HepG2 (cell line): ENCODE results near the gene MTSS2. TPM values are rescaled to one million over a fixed set of nuclear protein-coding genes. Genes with fewer than 3 reads are reported as not detected.

Experiments used
- HNF4A ChIP-seq: sonication (generic); formaldehyde crosslinking; IDR thresholded peaks from 2 replicates; pipeline ENCODE4 v1.4.0; 2020; ENCODE audit warnings: missing genetic modification reagents
- KAT8 ChIP-seq: IDR thresholded peaks from 2 replicates; pipeline ENCODE4 v1.6.1; 2016; ENCODE audit warnings: missing genetic modification reagents, missing compliant biosample characterization
- MYC ChIP-seq: sonication (generic); formaldehyde crosslinking; IDR thresholded peaks from 2 replicates; pipeline ENCODE4 v1.9.0; 2021; ENCODE audit warnings: missing genetic modification reagents, borderline replicate concordance
- NKX3-1 ChIP-seq: sonication (generic); formaldehyde crosslinking; IDR thresholded peaks from 2 replicates; pipeline ENCODE4 v1.5.0; 2020; ENCODE audit warnings: missing genetic modification reagents
- PPARG ChIP-seq: conservative IDR thresholded peaks from 2 replicates; pipeline ENCODE4 v1.6.1; 2016; ENCODE audit warnings: missing biosample characterization, missing genetic modification reagents
- RBM39 ChIP-seq: fragments of 200-400 bp; formaldehyde crosslinking; IDR thresholded peaks from one replicate; pipeline ENCODE4 v1.6.1; 2018; ENCODE audit warnings: antibody characterized with exemption, mild to moderate bottlenecking, low read depth, low read length; ENCODE audit not compliant: poor library complexity, severe bottlenecking
- RFX3 ChIP-seq: IDR thresholded peaks from 2 replicates; pipeline ENCODE4 v1.6.1; 2016; ENCODE audit warnings: missing biosample characterization, missing genetic modification reagents
- SAP130 ChIP-seq: IDR thresholded peaks from 2 replicates; pipeline ENCODE4 v1.6.1; 2016; ENCODE audit warnings: low read depth
- SP5 ChIP-seq: IDR thresholded peaks from 2 replicates; pipeline ENCODE4 v1.6.1; 2016; ENCODE audit warnings: low read depth, borderline replicate concordance
- XRCC5 ChIP-seq: fragments of 200-400 bp; formaldehyde crosslinking; optimal IDR thresholded peaks from 2 replicates; pipeline ENCODE3; 2017; ENCODE audit warnings: mild to moderate bottlenecking, low read length
- ZNF264 ChIP-seq: sonication (generic); formaldehyde crosslinking; IDR thresholded peaks from 2 replicates; pipeline ENCODE4 v1.4.0; 2020; ENCODE audit warnings: missing genetic modification reagents
- ZNF33B ChIP-seq: sonication (generic); formaldehyde crosslinking; IDR thresholded peaks from 2 replicates; pipeline ENCODE4 v1.5.1; 2020; ENCODE audit warnings: mild to moderate bottlenecking, missing genetic modification reagents
- ZNF781 ChIP-seq: sonication (generic); formaldehyde crosslinking; IDR thresholded peaks from 2 replicates; pipeline ENCODE4 v1.5.1; 2020; ENCODE audit warnings: borderline replicate concordance, mild to moderate bottlenecking, missing genetic modification reagents; ENCODE audit errors: not compliant biosample characterization
- polyA plus RNA-seq, 8 experiments: library from polyadenylated mRNA; depleted of rRNA in 3 of 8; stranded (reverse) in 7 of 8; unstranded in 1 of 8; fragments of >200 nt; fragmentation: Illumina TruSeq in 4 of 8; extraction: Trizol in 4 of 8; gene quantifications; 2 replicates each; pipeline versions ENCODE4 v1.2.1 to v1.2.3, GENCODE V29; 2011 to 2016; ENCODE audit warnings: low read depth in 4 of 8, missing spikeins in 1 of 8, mixed read lengths in 1 of 8; ENCODE audit not compliant: insufficient read depth in 1 of 8
- total RNA-seq, 5 experiments: library from RNA; depleted of rRNA; stranded (reverse); fragments of >200 nt; fragmentation: Illumina TruSeq; extraction: Trizol; gene quantifications; 2 replicates each; pipeline ENCODE4 v1.2.3, GENCODE V29; 2016; ENCODE audit warnings: low read depth in 1 of 5
- TF ChIP-seq, protein P1 (sequence below): sonication (generic); formaldehyde crosslinking; IDR thresholded peaks from 2 replicates; pipeline ENCODE4 v1.9.0; 2022; ENCODE audit warnings: low read depth, missing genetic modification reagents
- TF ChIP-seq, protein P2 (sequence below): sonication (generic); formaldehyde crosslinking; IDR thresholded peaks from 2 replicates; pipeline ENCODE4 v1.4.0; 2020; ENCODE audit warnings: missing genetic modification reagents, borderline replicate concordance
- TF ChIP-seq, protein P3 (sequence below): IDR thresholded peaks from 2 replicates; pipeline ENCODE4 v1.6.1; 2016; ENCODE audit warnings: missing genetic modification reagents, missing compliant biosample characterization
- TF ChIP-seq, protein P4 (sequence below): sonication (generic); formaldehyde crosslinking; IDR thresholded peaks from 2 replicates; pipeline ENCODE4 v1.5.0; 2020; ENCODE audit warnings: mild to moderate bottlenecking, missing genetic modification reagents, borderline replicate concordance
- TF ChIP-seq, protein P5 (sequence below): sonication (generic); formaldehyde crosslinking; IDR thresholded peaks from 2 replicates; pipeline ENCODE4 v1.4.0; 2020; ENCODE audit warnings: missing genetic modification reagents

The MTSS2 gene
- total and polyA plus RNA-seq, 2 of the 13 experiments (the other 11 are each of a cell fraction or from before 2014, with no cell fraction given) = 132 to 242 TPM

DNA sequence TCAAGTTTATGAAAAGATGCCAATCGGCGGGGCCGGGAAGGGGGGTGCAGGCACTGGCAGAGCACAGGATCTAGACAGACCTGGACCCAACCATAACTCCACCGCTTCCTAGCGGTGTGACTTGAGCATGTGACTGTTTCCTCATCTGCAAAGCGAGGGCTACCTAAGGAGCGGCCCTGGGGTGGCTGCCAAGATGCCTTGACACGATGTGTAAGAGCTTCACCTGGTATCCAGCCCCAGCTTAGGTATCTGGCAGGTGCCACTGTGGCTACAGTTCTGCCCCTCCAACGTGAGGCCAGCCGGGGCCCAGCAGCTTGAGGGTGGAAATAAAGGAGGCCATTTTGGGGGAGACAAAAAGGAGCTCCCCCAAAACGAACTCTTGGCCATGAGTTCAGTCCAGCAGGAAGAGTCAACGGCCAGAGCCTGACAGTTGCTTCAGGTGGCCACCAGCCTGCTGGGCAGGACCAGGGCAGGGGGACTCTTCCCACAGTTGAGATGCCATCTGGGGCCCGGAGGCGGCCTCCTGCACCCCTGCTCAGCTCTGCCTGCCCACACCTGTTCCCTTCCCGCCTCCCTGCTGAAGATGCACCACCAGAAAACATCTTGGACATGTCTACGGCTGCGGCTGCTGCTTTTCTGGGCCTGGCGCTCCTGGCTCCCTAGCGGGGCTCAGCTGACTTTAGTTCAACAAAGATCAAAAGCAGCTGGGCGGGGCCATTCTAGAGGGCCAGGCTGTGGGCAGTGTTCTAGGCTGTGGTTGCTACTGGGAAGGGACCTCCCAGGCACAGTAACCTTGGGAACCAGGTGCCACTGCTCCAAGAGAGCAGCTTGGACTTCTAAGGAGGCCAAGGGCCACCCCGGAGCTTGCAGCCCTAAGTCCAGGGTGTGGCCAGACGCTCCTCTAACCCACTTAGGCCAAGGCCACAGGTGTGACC lies 3.4 kb upstream of the MTSS2 start (continued):
- peak; percentile 48; the same call in 1 of the 2 replicates for TF ChIP-seq MYC (CRISPR knock-in tag)
- no peak for TF ChIP-seq ZNF781 (CRISPR knock-in tag)
- TF ChIP-seq PPARG (CRISPR knock-in tag) = peak; percentile 62; the same call in 1 of the 2 replicates
- peak; percentile 64 for TF ChIP-seq HNF4A
- TF ChIP-seq, protein P1, sequence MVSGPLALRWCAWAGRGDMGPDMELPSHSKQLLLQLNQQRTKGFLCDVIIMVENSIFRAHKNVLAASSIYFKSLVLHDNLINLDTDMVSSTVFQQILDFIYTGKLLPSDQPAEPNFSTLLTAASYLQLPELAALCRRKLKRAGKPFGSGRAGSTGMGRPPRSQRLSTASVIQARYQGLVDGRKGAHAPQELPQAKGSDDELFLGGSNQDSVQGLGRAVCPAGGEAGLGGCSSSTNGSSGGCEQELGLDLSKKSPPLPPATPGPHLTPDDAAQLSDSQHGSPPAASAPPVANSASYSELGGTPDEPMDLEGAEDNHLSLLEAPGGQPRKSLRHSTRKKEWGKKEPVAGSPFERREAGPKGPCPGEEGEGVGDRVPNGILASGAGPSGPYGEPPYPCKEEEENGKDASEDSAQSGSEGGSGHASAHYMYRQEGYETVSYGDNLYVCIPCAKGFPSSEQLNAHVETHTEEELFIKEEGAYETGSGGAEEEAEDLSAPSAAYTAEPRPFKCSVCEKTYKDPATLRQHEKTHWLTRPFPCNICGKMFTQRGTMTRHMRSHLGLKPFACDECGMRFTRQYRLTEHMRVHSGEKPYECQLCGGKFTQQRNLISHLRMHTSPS (CRISPR knock-in tag) = peak; percentile 72
- peak; percentile 83 for TF ChIP-seq XRCC5
- TF ChIP-seq RBM39 = peak; percentile 53
- TF ChIP-seq, protein P2, sequence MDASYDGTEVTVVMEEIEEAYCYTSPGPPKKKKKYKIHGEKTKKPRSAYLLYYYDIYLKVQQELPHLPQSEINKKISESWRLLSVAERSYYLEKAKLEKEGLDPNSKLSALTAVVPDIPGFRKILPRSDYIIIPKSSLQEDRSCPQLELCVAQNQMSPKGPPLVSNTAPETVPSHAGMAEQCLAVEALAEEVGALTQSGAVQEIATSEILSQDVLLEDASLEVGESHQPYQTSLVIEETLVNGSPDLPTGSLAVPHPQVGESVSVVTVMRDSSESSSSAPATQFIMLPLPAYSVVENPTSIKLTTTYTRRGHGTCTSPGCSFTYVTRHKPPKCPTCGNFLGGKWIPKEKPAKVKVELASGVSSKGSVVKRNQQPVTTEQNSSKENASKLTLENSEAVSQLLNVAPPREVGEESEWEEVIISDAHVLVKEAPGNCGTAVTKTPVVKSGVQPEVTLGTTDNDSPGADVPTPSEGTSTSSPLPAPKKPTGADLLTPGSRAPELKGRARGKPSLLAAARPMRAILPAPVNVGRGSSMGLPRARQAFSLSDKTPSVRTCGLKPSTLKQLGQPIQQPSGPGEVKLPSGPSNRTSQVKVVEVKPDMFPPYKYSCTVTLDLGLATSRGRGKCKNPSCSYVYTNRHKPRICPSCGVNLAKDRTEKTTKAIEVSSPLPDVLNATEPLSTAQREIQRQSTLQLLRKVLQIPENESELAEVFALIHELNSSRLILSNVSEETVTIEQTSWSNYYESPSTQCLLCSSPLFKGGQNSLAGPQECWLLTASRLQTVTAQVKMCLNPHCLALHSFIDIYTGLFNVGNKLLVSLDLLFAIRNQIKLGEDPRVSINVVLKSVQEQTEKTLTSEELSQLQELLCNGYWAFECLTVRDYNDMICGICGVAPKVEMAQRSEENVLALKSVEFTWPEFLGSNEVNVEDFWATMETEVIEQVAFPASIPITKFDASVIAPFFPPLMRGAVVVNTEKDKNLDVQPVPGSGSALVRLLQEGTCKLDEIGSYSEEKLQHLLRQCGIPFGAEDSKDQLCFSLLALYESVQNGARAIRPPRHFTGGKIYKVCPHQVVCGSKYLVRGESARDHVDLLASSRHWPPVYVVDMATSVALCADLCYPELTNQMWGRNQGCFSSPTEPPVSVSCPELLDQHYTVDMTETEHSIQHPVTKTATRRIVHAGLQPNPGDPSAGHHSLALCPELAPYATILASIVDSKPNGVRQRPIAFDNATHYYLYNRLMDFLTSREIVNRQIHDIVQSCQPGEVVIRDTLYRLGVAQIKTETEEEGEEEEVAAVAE (CRISPR knock-in tag) = 0 out of 2 replicates have a peak, but pooled peaks have one; percentile 23
- TF ChIP-seq KAT8 (CRISPR knock-in tag) = peak; percentile 58
- TF ChIP-seq, protein P3, sequence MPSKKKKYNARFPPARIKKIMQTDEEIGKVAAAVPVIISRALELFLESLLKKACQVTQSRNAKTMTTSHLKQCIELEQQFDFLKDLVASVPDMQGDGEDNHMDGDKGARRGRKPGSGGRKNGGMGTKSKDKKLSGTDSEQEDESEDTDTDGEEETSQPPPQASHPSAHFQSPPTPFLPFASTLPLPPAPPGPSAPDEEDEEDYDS (CRISPR knock-in tag) = 0 out of 2 replicates have a peak, but pooled peaks have one; percentile 23
- TF ChIP-seq, protein P4, sequence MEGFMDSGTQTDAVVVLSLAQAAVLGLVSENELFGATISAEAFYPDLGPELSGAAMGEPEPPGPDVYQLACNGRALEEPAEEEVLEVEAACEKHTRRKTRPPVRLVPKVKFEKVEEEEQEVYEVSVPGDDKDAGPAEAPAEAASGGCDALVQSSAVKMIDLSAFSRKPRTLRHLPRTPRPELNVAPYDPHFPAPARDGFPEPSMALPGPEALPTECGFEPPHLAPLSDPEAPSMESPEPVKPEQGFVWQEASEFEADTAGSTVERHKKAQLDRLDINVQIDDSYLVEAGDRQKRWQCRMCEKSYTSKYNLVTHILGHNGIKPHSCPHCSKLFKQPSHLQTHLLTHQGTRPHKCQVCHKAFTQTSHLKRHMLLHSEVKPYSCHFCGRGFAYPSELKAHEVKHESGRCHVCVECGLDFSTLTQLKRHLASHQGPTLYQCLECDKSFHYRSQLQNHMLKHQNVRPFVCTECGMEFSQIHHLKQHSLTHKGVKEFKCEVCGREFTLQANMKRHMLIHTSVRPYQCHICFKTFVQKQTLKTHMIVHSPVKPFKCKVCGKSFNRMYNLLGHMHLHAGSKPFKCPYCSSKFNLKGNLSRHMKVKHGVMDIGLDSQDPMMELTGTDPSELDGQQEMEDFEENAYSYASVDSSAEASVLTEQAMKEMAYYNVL (CRISPR knock-in tag) = peak; percentile 56; the same call in 1 of the 2 replicates
- TF ChIP-seq RFX3 (CRISPR knock-in tag) = peak; percentile 71
- peak; percentile 82 for TF ChIP-seq SAP130
- TF ChIP-seq NKX3-1 (CRISPR knock-in tag) = no peak
- TF ChIP-seq, protein P5, sequence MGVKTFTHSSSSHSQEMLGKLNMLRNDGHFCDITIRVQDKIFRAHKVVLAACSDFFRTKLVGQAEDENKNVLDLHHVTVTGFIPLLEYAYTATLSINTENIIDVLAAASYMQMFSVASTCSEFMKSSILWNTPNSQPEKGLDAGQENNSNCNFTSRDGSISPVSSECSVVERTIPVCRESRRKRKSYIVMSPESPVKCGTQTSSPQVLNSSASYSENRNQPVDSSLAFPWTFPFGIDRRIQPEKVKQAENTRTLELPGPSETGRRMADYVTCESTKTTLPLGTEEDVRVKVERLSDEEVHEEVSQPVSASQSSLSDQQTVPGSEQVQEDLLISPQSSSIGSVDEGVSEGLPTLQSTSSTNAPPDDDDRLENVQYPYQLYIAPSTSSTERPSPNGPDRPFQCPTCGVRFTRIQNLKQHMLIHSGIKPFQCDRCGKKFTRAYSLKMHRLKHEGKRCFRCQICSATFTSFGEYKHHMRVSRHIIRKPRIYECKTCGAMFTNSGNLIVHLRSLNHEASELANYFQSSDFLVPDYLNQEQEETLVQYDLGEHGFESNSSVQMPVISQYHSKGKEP (CRISPR knock-in tag) = no peak
- TF ChIP-seq ZNF264 (CRISPR knock-in tag) = peak; percentile 71; the same call in 1 of the 2 replicates
- TF ChIP-seq ZNF33B (CRISPR knock-in tag) = peak; percentile 45; the same call in 1 of the 2 replicates
- peak; percentile 98 for TF ChIP-seq SP5 (CRISPR knock-in tag)
